ENCODE data around the gene BMPR1B.

Gene BMPR1B

DNA sequence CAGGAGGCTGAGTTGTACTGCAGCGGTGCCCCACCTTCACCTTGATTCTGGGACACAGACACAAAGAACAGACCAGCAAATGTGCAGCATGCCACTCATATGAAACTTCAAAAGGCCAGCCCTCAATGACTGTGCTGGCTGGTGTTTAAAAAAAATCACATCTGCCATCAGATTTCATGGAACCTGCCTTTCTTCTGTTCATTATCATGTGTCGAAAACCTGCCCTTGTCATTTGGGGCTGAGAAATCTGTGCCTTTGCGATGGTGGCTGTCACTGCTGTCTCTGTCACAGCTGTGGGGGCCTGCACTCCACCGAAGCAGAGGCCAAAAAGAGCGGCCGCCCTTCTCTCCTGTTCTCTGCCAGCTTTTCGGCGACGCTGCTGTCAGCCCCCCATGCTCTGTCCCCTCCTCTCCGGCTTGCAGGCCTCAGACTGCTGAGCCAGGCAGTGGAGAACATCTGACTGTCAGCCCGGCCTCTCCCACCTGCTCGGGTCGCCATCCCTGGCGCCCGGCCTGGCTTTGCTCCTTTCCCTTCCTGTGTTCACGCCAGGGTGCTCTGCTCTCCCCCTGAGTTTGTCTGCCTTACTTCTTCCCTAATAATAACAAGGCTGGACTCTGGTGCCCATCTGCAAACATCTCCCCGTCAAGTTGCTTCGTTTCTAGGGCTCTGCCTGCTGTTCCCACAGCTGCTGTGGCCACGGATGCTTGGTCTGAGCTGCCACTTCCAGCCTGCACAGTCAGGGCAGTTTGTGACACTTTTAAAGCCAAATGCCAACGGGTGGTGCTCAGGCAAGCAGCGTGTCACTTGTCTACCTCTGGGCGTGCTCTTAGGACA lies 435.9 kb downstream of the BMPR1B start:
- no peak for DNase-seq

DNA sequence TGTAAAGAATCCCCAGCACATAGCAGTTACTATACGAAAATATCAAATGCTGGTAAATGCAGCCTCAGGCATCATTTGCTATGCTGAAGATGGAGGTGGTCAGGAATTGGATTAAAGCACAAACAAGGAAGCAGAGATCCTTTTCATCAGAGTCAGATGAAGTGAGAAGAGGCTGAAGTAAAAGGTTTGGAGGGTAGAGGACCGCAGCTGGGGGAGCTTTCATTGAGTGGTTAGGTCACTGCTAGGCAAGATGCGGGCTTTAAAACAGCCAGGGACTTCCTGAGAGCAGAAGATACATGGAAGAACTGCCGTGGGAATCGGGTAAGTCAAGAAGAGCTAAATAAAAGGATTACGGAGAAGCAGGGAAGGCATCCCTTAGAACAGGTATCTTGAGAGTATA lies 439.6 kb downstream of the BMPR1B start:
- no peak for DNase-seq

DNA sequence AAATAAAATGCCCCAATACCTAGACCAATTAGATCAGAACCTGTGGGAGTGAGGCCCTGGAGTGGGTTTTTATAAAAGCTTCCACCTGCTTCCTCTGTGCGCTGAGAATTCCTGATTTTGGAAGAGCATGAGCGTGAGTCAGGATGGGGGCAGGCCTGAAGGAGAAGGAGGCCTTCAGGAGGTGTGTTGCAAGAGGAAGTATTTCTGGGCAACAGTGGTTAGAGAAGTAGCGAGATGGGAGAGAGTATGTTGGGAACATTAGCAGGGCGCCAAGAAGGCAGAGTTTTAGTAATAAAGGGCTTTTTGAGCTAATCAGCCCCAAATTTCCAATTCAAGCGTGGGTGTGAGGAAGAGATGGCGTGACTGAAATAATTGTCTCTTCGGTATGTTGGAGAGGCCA lies 441.2 kb downstream of the BMPR1B start:
- DNase-seq, result no peak

DNA sequence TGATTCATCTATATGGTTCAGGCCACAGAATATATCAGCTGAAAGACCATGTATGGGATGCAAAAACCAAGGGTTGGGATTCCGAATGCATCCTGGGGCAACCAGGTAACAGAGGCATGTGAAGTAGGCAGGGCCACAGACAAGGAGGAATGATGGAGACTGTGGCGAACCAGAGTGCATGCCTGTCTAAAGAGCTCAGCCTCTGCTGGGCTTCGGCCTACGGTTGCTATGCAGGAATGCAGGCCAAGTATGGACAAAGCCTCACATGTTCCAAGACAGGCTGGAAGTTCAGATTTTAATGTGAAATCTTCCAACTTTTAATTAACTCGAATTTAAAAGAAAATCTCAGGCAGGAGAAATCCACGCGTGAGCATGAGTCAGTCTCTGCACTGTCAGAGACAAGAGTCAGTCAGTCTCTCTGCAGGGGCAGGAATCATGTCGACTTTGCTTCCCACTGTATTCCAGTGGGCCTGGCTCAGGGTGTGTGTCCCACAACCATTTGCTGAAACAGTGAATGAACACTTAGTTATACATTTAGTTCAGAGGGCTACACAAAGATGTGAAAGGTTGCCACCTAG lies 446.6 kb downstream of the BMPR1B start:
- no peak for DNase-seq

DNA sequence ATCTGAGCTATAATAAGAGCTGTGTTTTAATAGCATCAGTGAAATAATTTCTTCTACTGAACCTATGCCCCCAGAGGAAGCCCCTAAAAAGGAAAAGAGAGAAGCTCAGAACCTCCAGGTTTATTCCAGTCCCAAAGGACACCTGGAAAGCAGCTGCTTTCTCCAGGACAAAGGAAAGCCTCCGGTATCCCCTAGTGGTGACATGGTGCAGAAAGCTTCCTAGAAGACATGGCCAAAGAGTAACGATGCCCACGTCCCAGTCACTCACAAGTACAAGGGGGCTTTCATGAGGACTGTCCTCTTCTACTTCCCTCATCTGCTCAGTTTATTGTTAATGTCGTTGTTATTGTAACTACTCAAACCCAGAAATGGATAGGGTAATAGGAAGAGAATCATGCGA lies 447.1 kb downstream of the BMPR1B start:
- DNase-seq, result no peak
